DLD1 (cell line): ENCODE results near the gene FAM171A1.
"Not testable (repeated sequence)": the region's sequence is repeated elsewhere in the genome, so short reads cannot be mapped to it uniquely, and the experiment has no call there.

Experiments used
- in situ Hi-C: cut with HindIII; loops from 2 replicates; pipeline ENCODE4 v1.10.0; 2017; ENCODE audit warnings: low sequenced_read_pairs

The FAM171A1 gene

DNA sequence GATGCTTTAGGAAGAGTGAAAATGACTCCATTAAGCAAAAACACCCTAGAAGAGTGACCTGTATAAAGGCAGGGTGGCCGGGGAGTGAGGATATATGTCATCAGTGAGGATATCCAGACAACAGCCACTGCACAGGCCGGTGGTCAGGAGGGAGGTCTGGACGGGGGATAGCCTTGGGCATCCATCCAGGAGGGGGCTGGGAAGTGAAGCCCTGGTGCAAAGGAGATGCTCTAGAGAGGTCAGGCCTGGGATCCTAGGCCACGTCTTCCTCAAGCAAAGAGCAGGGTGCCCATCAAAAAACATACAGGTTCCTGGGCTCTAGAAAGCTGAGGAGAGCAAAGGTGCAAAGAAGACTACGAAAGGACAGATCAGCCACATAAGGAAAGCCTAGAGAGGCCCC lies 25.6 kb downstream of the FAM171A1 start:
- in situ Hi-C loops: no loop called here

DNA sequence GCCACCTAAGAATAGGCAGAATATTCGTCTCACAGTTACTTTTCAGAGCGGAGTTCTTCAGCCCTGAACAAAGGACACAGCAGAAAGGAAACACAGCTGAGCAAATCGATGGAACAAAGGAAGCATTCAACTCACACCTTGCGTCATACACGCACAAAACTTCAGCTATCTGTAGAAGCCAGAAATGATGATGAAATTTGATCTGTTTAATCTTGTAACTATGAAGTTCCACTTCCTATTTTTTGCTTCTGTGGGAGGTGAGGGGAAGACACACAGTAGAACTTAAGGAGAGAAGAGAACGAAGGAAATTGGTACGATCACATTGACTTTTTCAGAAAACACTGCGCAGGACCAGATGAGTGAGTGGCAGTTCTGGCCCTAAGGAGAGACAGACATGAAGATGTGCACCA lies 26.2 kb downstream of the FAM171A1 start:
- in situ Hi-C loops: no loop called here

GRCh38 chr10:15344256-15344875 lies 26.7 kb downstream of the FAM171A1 start:
- in situ Hi-C loops: no loop called here

DNA sequence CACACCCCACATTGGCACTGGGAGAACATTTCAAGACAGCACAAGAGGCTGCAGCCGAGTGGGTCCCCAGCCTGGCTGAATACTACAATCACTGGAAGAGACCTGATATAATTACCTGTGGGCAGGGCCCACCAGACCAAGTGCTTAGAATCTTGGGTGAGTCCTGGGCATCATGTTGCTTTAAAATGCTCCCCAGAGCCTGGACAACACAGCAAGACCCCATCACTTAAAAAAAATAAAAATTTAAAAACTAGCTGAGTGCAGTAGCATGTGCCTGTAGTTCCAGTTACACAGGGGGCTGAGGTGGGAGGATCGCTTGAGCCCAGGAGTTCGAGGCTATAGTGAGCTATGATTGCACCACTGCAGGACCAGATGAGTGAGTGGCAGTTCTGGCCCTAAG lies 28.1 kb downstream of the FAM171A1 start:
- in situ Hi-C loops: no loop called here

- in situ Hi-C loops: no loop called here
These were observed 29.5 kb downstream of the FAM171A1 start for GRCh38 chr10:15341502-15342128.

DNA sequence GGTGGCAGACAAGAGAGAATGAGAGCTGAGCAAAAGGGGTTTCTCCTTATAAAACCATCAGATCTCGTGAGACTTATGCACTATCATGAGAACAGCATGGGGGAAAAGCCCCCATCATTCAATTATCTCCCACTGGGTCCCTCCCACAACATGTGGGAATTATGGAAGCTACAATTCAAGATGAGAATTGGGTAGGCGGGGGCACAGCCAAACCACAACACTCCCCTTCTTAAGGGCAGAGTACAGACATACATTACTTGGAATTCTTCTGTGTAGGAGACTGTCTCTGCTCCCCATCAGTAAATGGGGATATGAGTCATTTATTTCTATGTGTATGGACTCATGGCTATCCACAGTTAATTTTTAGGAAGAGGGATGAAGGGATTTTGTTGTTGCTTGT lies 31.2 kb downstream of the FAM171A1 start:
- in situ Hi-C loops: no loop called here

- in situ Hi-C loops: not testable (repeated sequence)
These were observed 33.6 kb downstream of the FAM171A1 start for GRCh38 chr10:15337441-15337923.

GRCh38 chr10:15336211-15336610 lies 34.9 kb downstream of the FAM171A1 start:
- in situ Hi-C loops: no loop called here

DNA sequence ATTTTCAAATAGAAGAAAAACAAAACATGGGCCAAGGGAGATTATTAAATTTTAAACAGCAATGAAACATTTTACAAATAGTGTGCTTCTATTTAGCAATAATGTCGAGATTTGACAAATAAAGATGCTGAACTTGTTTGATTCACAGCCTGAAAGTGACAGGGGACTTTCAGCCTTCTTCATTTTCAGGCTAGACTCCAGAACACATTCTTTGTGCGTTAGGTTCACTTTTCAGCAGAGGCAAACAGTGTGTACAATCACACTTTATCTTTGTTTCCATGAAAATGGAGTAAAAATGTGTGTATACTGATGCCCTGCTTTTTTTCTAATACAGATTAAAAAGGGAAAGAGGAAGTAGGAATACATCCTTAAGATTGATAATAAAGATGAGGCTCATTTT lies 35.6 kb downstream of the FAM171A1 start:
- in situ Hi-C loops: no loop called here

- in situ Hi-C loops: no loop called here
These were observed 36.3 kb downstream of the FAM171A1 start for GRCh38 chr10:15334650-15335323.

DNA sequence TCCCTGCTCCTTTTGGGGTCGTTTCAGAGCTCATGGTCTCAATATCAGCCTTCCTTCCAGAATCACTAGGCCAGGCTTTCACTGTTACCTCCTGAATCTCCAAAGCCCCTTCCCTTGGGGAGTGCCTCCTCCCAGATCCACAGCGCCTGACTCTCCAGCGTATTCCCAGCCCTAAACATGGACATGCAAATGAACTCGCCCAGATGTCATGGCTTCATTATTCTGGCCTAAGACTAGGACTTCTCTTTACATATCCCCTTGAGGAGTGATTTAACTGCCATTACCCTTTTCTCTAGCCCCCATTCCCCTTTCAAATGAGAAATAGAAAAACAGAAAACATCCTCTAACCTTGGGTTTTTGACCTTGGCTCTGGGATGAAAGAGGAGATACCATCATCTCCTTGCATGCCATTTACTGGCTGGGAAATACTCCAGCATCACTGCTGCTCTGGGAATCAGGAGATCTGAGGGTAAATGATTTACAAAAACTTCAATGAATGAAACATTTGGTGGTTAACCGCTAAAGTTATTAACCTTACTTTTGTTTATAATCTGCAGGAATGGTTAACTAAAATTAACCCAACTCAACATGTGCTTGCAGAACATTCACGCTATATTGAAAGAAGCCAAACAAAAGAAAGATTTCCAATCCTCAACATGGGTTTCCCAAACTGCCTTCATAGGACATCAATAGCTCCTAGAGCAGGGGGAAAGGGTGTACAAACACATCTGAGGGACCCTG lies 37.0 kb downstream of the FAM171A1 start:
- in situ Hi-C loops: no loop called here

GRCh38 chr10:15333181-15333580 lies 37.9 kb downstream of the FAM171A1 start:
- in situ Hi-C loops: not testable (repeated sequence)

DNA sequence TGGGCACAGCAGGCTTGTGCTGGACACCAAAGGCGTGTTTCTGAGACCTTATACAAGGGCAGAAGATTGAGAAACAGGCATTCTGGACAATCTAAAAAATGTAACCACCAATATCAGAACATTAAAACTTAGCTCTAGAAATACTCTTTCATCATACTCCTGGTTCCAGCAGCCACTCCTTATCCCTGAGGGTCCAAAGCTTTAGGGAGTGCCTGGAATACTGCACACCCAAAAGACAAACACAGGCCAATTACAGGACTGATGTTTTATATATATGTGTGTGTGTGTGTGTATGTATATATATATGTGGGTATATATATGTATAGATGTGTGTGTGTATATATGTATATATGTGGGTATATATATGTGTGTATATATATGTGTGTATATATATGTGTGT lies 39.6 kb downstream of the FAM171A1 start:
- in situ Hi-C loops: no loop called here

DNA sequence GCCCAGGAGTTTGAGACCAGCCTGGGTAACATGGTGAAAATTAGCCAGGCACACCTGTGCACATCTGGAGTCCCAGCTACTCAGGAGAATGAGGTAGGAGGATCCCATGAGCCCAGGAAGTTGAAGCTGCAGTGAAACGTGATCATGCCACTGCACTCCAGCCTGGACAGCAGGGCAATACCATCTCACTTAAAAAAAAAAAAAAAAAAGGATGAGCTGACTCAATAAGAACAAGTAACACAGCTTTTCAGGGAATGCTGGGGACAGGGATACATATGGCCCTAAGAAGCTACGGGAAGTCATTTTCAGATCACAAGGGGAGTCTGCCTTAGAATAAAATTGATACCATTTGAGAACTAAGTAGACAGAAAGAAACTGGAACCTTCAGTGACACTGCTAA lies 41.7 kb downstream of the FAM171A1 start:
- in situ Hi-C loops: no loop called here

GRCh38 chr10:15325944-15326284 lies 45.2 kb downstream of the FAM171A1 start:
- in situ Hi-C loops: no loop called here

- in situ Hi-C loops: no loop called here
These were observed 45.7 kb downstream of the FAM171A1 start for GRCh38 chr10:15325243-15325943.

DNA sequence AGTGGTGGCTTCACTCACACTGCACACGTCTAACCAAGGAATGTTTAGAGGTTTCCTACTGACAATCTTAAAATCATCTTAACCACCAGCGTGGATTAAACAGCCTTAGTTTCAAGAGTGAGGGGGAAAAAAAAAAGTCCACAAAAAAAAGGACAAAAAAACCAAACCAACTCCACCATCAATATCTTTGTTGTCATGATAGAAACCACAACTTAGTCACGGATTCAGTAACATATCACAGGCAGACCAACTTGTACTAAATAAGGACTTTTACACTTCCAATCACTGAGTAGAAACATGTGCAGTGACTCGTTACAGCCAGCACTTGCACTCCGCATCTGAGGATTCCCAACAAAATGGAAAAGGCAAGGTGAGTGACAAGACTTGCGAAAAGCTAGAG lies 46.5 kb downstream of the FAM171A1 start:
- in situ Hi-C loops: no loop called here

- in situ Hi-C loops: no loop called here
These were observed 47.0 kb downstream of the FAM171A1 start for GRCh38 chr10:15324113-15324512.

DNA sequence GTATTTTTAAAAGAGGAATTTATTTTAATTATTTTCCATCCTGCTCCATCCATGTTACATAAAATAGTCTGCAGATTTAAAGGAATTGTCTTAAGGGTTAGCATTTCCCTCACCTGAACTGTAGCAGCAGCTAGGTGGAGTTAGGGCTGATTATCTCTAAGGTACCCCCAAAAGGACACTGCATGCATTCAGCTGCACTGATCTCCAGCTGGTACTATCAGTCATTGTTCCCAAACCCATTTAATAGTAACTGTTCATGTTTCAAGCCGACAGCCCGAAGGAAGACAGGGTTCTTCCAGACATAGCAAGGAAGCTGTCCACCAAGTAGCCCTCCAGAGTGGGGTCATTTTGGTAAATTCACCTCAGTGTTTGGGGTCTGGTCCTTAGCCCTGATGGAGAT lies 48.7 kb downstream of the FAM171A1 start:
- in situ Hi-C loops: no loop called here

DNA sequence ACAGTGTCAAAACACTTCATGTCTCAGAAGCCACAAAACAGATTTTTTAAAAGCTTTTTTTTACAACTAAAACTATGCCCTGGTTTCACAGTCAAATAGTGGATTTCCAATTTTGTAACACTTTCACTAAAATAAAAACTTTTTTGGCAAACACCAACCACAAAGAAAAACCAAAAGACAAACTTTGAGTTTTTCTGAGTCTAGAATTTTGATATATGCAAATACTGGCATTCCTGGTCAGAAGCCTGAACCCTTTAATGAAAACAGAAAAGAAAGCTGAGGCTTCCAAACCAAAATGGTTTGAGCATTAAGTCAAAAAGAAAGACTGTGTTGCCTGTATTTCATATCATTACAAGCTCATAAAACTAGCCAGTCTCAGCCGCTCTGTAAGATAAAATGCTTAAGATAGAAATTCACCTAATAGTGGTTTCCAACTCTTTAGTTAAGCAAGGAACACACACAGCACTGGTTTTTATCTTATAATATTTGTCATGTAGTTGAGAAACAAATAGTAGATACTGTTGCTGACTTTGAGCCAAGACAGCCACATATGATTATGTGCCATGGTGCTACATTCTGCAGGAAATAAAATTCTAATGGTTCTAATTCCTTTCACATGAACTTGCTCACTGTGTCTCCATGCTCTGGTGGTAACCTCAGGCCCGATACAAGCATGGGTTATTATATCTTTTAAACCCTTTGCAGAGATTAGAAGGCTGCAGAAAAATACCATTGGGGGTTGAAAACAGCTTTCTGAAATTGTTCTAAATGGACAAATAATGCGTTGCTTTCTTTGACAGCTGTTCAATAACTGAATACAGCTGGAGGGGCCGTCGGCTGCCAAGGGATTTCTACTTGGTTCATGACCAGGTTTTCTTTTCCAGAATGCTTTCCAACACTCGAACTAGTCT lies 49.4 kb downstream of the FAM171A1 start:
- in situ Hi-C loops: no loop called here
